WERI-Rb-1 (cell line): ENCODE data around the gene DLK1.

Source experiments
- DNase-seq: peaks from one replicate; pipeline ENCODE4 v3.0.0-alpha.2; 2020
- H3K27ac ChIP-seq: fragments of 250-450 bp; sonication (Bioruptor Pico); 2 replicates; pipeline ENCODE4 v1.5.1; 2020; ENCODE audit warnings: mild to moderate bottlenecking, moderate library complexity
- H3K27me3 ChIP-seq: fragments of 250-450 bp; sonication (Bioruptor Pico); 2 replicates; pipeline ENCODE4 v1.5.1; 2021; ENCODE audit warnings: mild to moderate bottlenecking, low read depth, moderate library complexity; ENCODE audit not compliant: insufficient read depth, severe bottlenecking
- H3K36me3 ChIP-seq: fragments of 250-450 bp; sonication (Bioruptor Pico); 2 replicates; pipeline ENCODE4 v1.5.1; 2020; ENCODE audit warnings: mild to moderate bottlenecking, moderate library complexity
- H3K4me3 ChIP-seq: 2 replicates; pipeline ENCODE4 v1.5.1; 2011; ENCODE audit warnings: low read depth, mild to moderate bottlenecking, control low read depth, low read length
- H3K9me3 ChIP-seq: fragments of 250-450 bp; sonication (Bioruptor Pico); 2 replicates; pipeline ENCODE4 v1.5.1; 2021; ENCODE audit warnings: mild to moderate bottlenecking, moderate library complexity; ENCODE audit not compliant: severe bottlenecking
- TF ChIP-seq, protein P1 (sequence below): IDR thresholded peaks from 2 replicates; pipeline ENCODE4 v1.5.1; 2011; ENCODE audit warnings: low read depth, mild to moderate bottlenecking, control low read depth, inconsistent platforms, low read length

The DLK1 gene

GRCh38 chr14:100694579-100695422, 31.9 kb upstream of the DLK1 start:
- H3K36me3 ChIP-seq: no peaks in the 10 kb centered on the region
- no peak overlapping the region for H3K27ac ChIP-seq
- no peak for DNase-seq
- TF ChIP-seq, protein P1, sequence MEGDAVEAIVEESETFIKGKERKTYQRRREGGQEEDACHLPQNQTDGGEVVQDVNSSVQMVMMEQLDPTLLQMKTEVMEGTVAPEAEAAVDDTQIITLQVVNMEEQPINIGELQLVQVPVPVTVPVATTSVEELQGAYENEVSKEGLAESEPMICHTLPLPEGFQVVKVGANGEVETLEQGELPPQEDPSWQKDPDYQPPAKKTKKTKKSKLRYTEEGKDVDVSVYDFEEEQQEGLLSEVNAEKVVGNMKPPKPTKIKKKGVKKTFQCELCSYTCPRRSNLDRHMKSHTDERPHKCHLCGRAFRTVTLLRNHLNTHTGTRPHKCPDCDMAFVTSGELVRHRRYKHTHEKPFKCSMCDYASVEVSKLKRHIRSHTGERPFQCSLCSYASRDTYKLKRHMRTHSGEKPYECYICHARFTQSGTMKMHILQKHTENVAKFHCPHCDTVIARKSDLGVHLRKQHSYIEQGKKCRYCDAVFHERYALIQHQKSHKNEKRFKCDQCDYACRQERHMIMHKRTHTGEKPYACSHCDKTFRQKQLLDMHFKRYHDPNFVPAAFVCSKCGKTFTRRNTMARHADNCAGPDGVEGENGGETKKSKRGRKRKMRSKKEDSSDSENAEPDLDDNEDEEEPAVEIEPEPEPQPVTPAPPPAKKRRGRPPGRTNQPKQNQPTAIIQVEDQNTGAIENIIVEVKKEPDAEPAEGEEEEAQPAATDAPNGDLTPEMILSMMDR: no peak
- H3K4me3 ChIP-seq: no peak overlapping the region
- H3K9me3 ChIP-seq: no peaks in the 10 kb centered on the region
- no peaks in the 10 kb centered on the region for H3K27me3 ChIP-seq

- no peaks in the 10 kb centered on the region for H3K27me3 ChIP-seq
- TF ChIP-seq, protein P1: no peak
- no peak for DNase-seq
- no peak overlapping the region for H3K27ac ChIP-seq
- no peaks in the 10 kb centered on the region for H3K9me3 ChIP-seq
- no peak overlapping the region for H3K4me3 ChIP-seq
- no peaks in the 10 kb centered on the region for H3K36me3 ChIP-seq
Measured at GRCh38 chr14:100695423-100695738, 31.3 kb upstream of the DLK1 start.

GRCh38 chr14:100696008-100696407, 30.7 kb upstream of the DLK1 start:
- Histone ChIP-seq H3K27ac (no peak overlapping the region), H3K9me3 (no peaks in the 10 kb centered on the region), H3K4me3 (no peak overlapping the region), H3K36me3 (no peaks in the 10 kb centered on the region), H3K27me3 (no peaks in the 10 kb centered on the region)
- TF ChIP-seq, protein P1: no peak
- no peak for DNase-seq

DNA sequence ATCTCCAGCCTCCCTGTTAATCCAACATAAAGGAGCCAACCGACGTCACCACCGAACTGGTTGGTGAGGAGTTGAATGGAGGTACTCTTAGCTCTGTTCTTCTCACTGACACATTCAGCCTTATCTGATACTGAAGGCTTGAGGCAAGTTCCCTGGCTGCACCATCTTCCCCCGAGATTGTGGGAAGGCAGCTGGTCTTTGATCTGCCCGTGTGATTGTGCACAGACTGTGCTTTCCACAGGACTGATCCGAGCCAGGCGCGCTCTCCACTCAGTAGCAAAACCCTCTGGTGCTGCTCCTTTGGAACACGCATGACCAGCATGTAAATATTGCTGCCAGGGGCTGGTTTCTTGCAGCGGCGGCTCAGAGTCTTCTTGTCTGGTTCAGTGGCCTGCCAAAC, 30.1 kb upstream of the DLK1 start:
- no peak overlapping the region for H3K4me3 ChIP-seq
- no peak overlapping the region for H3K27ac ChIP-seq
- DNase-seq: no peak
- no peaks in the 10 kb centered on the region for H3K36me3 ChIP-seq
- H3K27me3 ChIP-seq: no peaks in the 10 kb centered on the region
- H3K9me3 ChIP-seq: no peaks in the 10 kb centered on the region
- TF ChIP-seq, protein P1: no peak

- H3K27me3 ChIP-seq: no peaks in the 10 kb centered on the region
- no peaks in the 10 kb centered on the region for H3K36me3 ChIP-seq
- TF ChIP-seq, protein P1: no peak
Measured at GRCh38 chr14:100698066-100698465, 28.6 kb upstream of the DLK1 start.

More at GRCh38 chr14:100698066-100698465, 28.6 kb upstream of the DLK1 start:
- DNase-seq: no peak
- Histone ChIP-seq H3K9me3 (no peaks in the 10 kb centered on the region), H3K4me3 (no peak overlapping the region), H3K27ac (no peak overlapping the region)
